Panc1 (cell line): ENCODE measurements around the gene MADD. TPM values are rescaled to one million over a fixed set of nuclear protein-coding genes. Genes with fewer than 3 reads are reported as not detected.
A peak's percentile ranks its signal among the peaks of the same experiment; 100 is the strongest.

Source experiments
- ATAC-seq: fragments of 200-7000 bp; cut with Tn5 transposase; 2 replicates; pipeline ENCODE4 v1.9.1; 2020; ENCODE audit warnings: mild to moderate bottlenecking, moderate library complexity
- BruUV-seq: library from RNA; stranded (reverse); fragments of 400-500 nt; replicated peaks from 2 replicates; lab custom pipeline; 2021; lab: Mats Ljungman, UMichigan
- CTCF ChIA-PET: fragments of 300-600 bp; sonication (Branson Sonifier 250); formaldehyde crosslinking; loops from one replicate; lab custom pipeline; 2022; ENCODE audit warnings: antibody characterized with exemption; lab: Charles Lee
- POLR2A ChIA-PET: fragments of 300-600 bp; sonication (Branson Sonifier 250); formaldehyde crosslinking; loops from one replicate; lab custom pipeline; 2022; ENCODE audit warnings: antibody characterized with exemption; lab: Charles Lee
- DNase-seq: peaks from one replicate; pipeline ENCODE4 v3.0.0-alpha.2; 2010; ENCODE audit warnings: low read depth, low spot score
- H3K27ac ChIP-seq: 2 replicates; pipeline ENCODE4 v1.5.1; 2011; ENCODE audit warnings: mild to moderate bottlenecking, low read length, inconsistent platforms
- H3K27me3 ChIP-seq: fragments of 200-500 bp; sonication (Bioruptor generic); 2 replicates; pipeline ENCODE4 v1.6.0; 2014; ENCODE audit warnings: low read length, inconsistent platforms; ENCODE audit not compliant: control insufficient read depth, insufficient read depth
- H3K36me3 ChIP-seq: fragments of 200-500 bp; sonication (Bioruptor generic); 2 replicates; pipeline ENCODE4 v1.5.1; 2014; ENCODE audit warnings: inconsistent platforms, mild to moderate bottlenecking, low read length, moderate library complexity; ENCODE audit not compliant: control insufficient read depth, insufficient read depth
- H3K4me1 ChIP-seq: 2 replicates; pipeline ENCODE4 v1.5.1; 2011; ENCODE audit warnings: inconsistent platforms, mild to moderate bottlenecking, low read length, moderate library complexity; ENCODE audit not compliant: control insufficient read depth, insufficient read depth
- H3K4me3 ChIP-seq, 2 experiments: 2 replicates each; pipeline ENCODE4 v1.5.1; 2011 to 2012; ENCODE audit warnings: low read depth in 2 of 2, low read length in 2 of 2, mild to moderate bottlenecking in 2 of 2, inconsistent platforms in 1 of 2, moderate library complexity in 1 of 2
- H3K9me3 ChIP-seq: fragments of 200-500 bp; sonication (Bioruptor generic); 2 replicates; pipeline ENCODE4 v1.5.1; 2014; ENCODE audit warnings: low read depth, mild to moderate bottlenecking, inconsistent platforms, low read length, moderate library complexity; ENCODE audit not compliant: control insufficient read depth, insufficient read depth
- CTCF ChIP-seq: fragments of 450-650 bp; IDR thresholded peaks from 2 replicates; pipeline ENCODE4 v1.5.1; 2017; ENCODE audit warnings: mild to moderate bottlenecking
- POLR2AphosphoS5 ChIP-seq: IDR thresholded peaks from 2 replicates; pipeline ENCODE4 v1.6.1; 2012; ENCODE audit warnings: mild to moderate bottlenecking, low read depth, low read length, moderate library complexity
- REST ChIP-seq, 2 experiments: IDR thresholded peaks; 2 replicates each; pipeline ENCODE4 v1.6.1; 2011 to 2012; ENCODE audit warnings: low read depth in 2 of 2, control low read depth in 1 of 2, low read length in 1 of 2, mild to moderate bottlenecking in 1 of 2, moderate library complexity in 1 of 2; ENCODE audit not compliant: insufficient read depth in 1 of 2
- SIN3A ChIP-seq: IDR thresholded peaks from 2 replicates; pipeline ENCODE4 v1.6.1; 2012; ENCODE audit warnings: low read depth, mild to moderate bottlenecking, low read length, moderate library complexity, borderline replicate concordance; ENCODE audit not compliant: insufficient read depth
- TCF7L2 ChIP-seq: IDR thresholded peaks from 2 replicates; pipeline ENCODE4 v1.6.1; 2011; ENCODE audit warnings: mild to moderate bottlenecking, low read depth, low read length, inconsistent platforms
- in situ Hi-C: cut with HindIII; loops from 2 replicates; pipeline ENCODE4 v1.10.0; 2016; ENCODE audit warnings: low sequenced_read_pairs, low pct_unique_long_range_greater_than_20kb
- intact Hi-C: fragments of 100-400 bp; cut with micrococcal nuclease; formaldehyde crosslinking; loops from one replicate; pipeline ENCODE4 v1.10.0; 2022; ENCODE audit not compliant: unreplicated experiment
- total RNA-seq: library from RNA; stranded (reverse); gene quantifications from one replicate; pipeline ENCODE4 v1.2.1, GENCODE V29; 2021; ENCODE audit not compliant: unreplicated experiment

The MADD gene
- total RNA-seq, 1 experiment from 2014 or later = 51.1 TPM

GRCh38 chr11:47340980-47341775, 71.2 kb downstream of the MADD start:
- Histone ChIP-seq H3K4me3 (no peak overlapping the region), H3K27ac (no peak overlapping the region), H3K27me3 (no peaks in the 10 kb centered on the region), H3K4me1 (no peaks in the 10 kb centered on the region), H3K9me3 (no peaks in the 10 kb centered on the region), H3K36me3 (no peaks in the 10 kb centered on the region)
- TF ChIP-seq REST (IDR thresholded peaks at IDR 0.05; ENCODE audit: insufficient read depth in 1 of 2, low read depth in 2 of 2, low read length in 1 of 2) (no peak), CTCF (no peak), POLR2AphosphoS5 (no peak), SIN3A (no peak), TCF7L2 (no peak)
- POLR2A ChIA-PET = no interaction called here
- no TSS peak for BruUV-seq
- in situ Hi-C loops = no loop called here
- intact Hi-C loops = no loop called here
- ATAC-seq (peak; percentile 45; the same call in 1 of the 2 replicates), DNase-seq (no peak)
- CTCF ChIA-PET = no interaction called here

GRCh38 chr11:47342036-47342803, 72.3 kb downstream of the MADD start:
- in situ Hi-C loops = no loop called here

More at GRCh38 chr11:47342036-47342803, 72.3 kb downstream of the MADD start:
- Histone ChIP-seq H3K9me3 (no peaks in the 10 kb centered on the region), H3K27ac (no peak overlapping the region), H3K4me3 (no peak overlapping the region), H3K4me1 (no peaks in the 10 kb centered on the region), H3K36me3 (no peaks in the 10 kb centered on the region), H3K27me3 (no peaks in the 10 kb centered on the region)
- no peak for DNase-seq
- POLR2A ChIA-PET = interaction anchor here (0.6 kb wide), 1 partner anchor 175 kb away, joined by 6 read pairs; no protein-coding TSS in a partner anchor
- intact Hi-C loops = no loop called here
- ATAC-seq = no peak
- TF ChIP-seq TCF7L2 = no peak
- no peak for TF ChIP-seq CTCF
- no peak for TF ChIP-seq REST (IDR thresholded peaks at IDR 0.05; ENCODE audit: insufficient read depth in 1 of 2, low read depth in 2 of 2, low read length in 1 of 2)
- no peak for TF ChIP-seq POLR2AphosphoS5
- no peak for TF ChIP-seq SIN3A
- BruUV-seq = no TSS peak
- CTCF ChIA-PET = interaction anchor here (0.5 kb wide), 1 partner anchor 13 kb away, joined by 8 read pairs; no protein-coding TSS in a partner anchor
